Natural killer cell (primary cell): ENCODE results near the gene MTFMT. TPM values are rescaled to one million over a fixed set of nuclear protein-coding genes. Genes with fewer than 3 reads are reported as not detected.

Experiments
- ATAC-seq, 3 donors: fragments of 150-1000 bp in 2 of 3; fragments of 200-7000 bp in 1 of 3; cut with Tn5 transposase; 1 replicate in 1 of 3; 2 replicates in 2 of 3; pipeline ENCODE4 v1.10.0; 2021; ENCODE audit warnings: mild to moderate bottlenecking in 2 of 3, moderate library complexity in 2 of 3
- DNase-seq, 2 donors: peaks; one replicate each; pipeline versions ENCODE4 v3.0.0 to v3.0.0-alpha.2; 2013 to 2021; ENCODE audit warnings: mixed read lengths in 1 of 2
- H3K27ac ChIP-seq: one replicate; pipeline ENCODE4 v1.5.1; 2013; ENCODE audit warnings: mild to moderate bottlenecking, low read length
- H3K27me3 ChIP-seq: one replicate; pipeline ENCODE4 v1.6.1; 2013; ENCODE audit warnings: low read length; ENCODE audit not compliant: control insufficient read depth, insufficient read depth
- H3K36me3 ChIP-seq: one replicate; pipeline ENCODE4 v1.6.1; 2013; ENCODE audit warnings: low read length; ENCODE audit not compliant: control insufficient read depth, insufficient read depth
- H3K4me1 ChIP-seq: one replicate; pipeline ENCODE4 v1.6.1; 2013; ENCODE audit warnings: low read length; ENCODE audit not compliant: control insufficient read depth, insufficient read depth
- H3K4me3 ChIP-seq: one replicate; pipeline ENCODE4 v1.5.1; 2013; ENCODE audit warnings: low read length
- H3K9me3 ChIP-seq: one replicate; pipeline ENCODE4 v1.6.1; 2013; ENCODE audit warnings: low read length; ENCODE audit not compliant: control insufficient read depth, insufficient read depth
- H3K27ac Mint-ChIP-seq, 2 donors: one replicate each; pipeline ENCODE4 v1.8.0; 2022; ENCODE audit warnings: mild to moderate bottlenecking in 2 of 2, mixed read lengths in 2 of 2, moderate library complexity in 1 of 2
- H3K27me3 Mint-ChIP-seq, 2 donors: one replicate each; pipeline ENCODE4 v1.8.0; 2022; ENCODE audit warnings: low read depth in 2 of 2, mixed read lengths in 2 of 2
- H3K36me3 Mint-ChIP-seq: one replicate; pipeline ENCODE4 v1.8.0; 2022; ENCODE audit warnings: mixed read lengths
- H3K4me1 Mint-ChIP-seq, 2 donors: one replicate each; pipeline ENCODE4 v1.8.0; 2022; ENCODE audit warnings: mixed read lengths in 2 of 2
- H3K4me3 Mint-ChIP-seq: one replicate; pipeline ENCODE4 v1.8.0; 2022; ENCODE audit warnings: mild to moderate bottlenecking, moderate library complexity, mixed read lengths
- H3K9me3 Mint-ChIP-seq, 2 donors: one replicate each; pipeline ENCODE4 v1.8.0; 2022; ENCODE audit warnings: mixed read lengths in 2 of 2
- WGBS: methylation state at CpG from one replicate; pipeline ENCODE4 v1.1.7; 2013; ENCODE audit warnings: missing lambda C conversion rate; ENCODE audit not compliant: insufficient coverage; 5-methylcytosine and 5-hydroxymethylcytosine counted together
- intact Hi-C: fragments of 100-400 bp; cut with micrococcal nuclease; formaldehyde crosslinking; loops from one replicate; pipeline ENCODE4 v1.14.2; 2022
- total RNA-seq, 4 donors: library from RNA; stranded (reverse); fragments of 120-200 nt in 1 of 4; gene quantifications; one replicate each; pipeline versions ENCODE4 v1.2.3 to v1.2.4, GENCODE V29; 2013 to 2022
- TF ChIP-seq, protein P1 (sequence below): fragments of 200-600 bp; IDR thresholded peaks from one replicate; pipeline ENCODE4 v1.8.0; 2022; ENCODE audit warnings: antibody characterized with exemption

Gene MTFMT
- total RNA-seq, 3 donors from 2014 or later (not counting 1 experiment from before 2014, with no cell fraction given), result 9.3 to 13.6 (median 12.2) TPM

- Mint-ChIP-seq H3K4me1 (peaks cover 0 to 12% of the 10 kb centered on the region in 2 donors), H3K9me3 (no peaks in the 10 kb centered on the region), H3K4me3 (no peak overlapping the region), H3K27me3 (peaks cover 20 to 24% of the 10 kb centered on the region in 2 donors), H3K27ac (no peak overlapping the region), H3K36me3 (no peaks in the 10 kb centered on the region)
- Histone ChIP-seq H3K27ac (no peak overlapping the region), H3K4me1 (peaks cover 5% of the 10 kb centered on the region), H3K9me3 (no peaks in the 10 kb centered on the region), H3K4me3 (no peak overlapping the region), H3K27me3 (peaks cover 12% of the 10 kb centered on the region), H3K36me3 (no peaks in the 10 kb centered on the region)
- ATAC-seq (no peak), DNase-seq (no peak)
- 80% methylated on average over 1 of the region's 1 CpG for WGBS
- intact Hi-C loops, result no loop called here
- TF ChIP-seq, protein P1, sequence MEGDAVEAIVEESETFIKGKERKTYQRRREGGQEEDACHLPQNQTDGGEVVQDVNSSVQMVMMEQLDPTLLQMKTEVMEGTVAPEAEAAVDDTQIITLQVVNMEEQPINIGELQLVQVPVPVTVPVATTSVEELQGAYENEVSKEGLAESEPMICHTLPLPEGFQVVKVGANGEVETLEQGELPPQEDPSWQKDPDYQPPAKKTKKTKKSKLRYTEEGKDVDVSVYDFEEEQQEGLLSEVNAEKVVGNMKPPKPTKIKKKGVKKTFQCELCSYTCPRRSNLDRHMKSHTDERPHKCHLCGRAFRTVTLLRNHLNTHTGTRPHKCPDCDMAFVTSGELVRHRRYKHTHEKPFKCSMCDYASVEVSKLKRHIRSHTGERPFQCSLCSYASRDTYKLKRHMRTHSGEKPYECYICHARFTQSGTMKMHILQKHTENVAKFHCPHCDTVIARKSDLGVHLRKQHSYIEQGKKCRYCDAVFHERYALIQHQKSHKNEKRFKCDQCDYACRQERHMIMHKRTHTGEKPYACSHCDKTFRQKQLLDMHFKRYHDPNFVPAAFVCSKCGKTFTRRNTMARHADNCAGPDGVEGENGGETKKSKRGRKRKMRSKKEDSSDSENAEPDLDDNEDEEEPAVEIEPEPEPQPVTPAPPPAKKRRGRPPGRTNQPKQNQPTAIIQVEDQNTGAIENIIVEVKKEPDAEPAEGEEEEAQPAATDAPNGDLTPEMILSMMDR, result no peak
These were observed 39.7 kb upstream of the MTFMT start for GRCh38 chr15:65069179-65069578.

- TF ChIP-seq, protein P1, result no peak
- no peak for DNase-seq
- Histone ChIP-seq H3K4me1 (peaks cover 5% of the 10 kb centered on the region), H3K27ac (no peak overlapping the region), H3K9me3 (no peaks in the 10 kb centered on the region), H3K27me3 (peaks cover 12% of the 10 kb centered on the region), H3K4me3 (no peak overlapping the region), H3K36me3 (no peaks in the 10 kb centered on the region)
- peak overlapping the region; percentile 40 for H3K4me3 Mint-ChIP-seq
- no peak overlapping the region for H3K27ac Mint-ChIP-seq
- no peak for ATAC-seq
- intact Hi-C loops, result no loop called here
- peaks cover 0 to 12% of the 10 kb centered on the region in 2 donors for H3K4me1 Mint-ChIP-seq
- 94% methylated on average over 3 of the region's 3 CpGs for WGBS
- H3K36me3 Mint-ChIP-seq, result no peaks in the 10 kb centered on the region
- H3K9me3 Mint-ChIP-seq, result no peaks in the 10 kb centered on the region
- H3K27me3 Mint-ChIP-seq, result peaks cover 25 to 27% of the 10 kb centered on the region in 2 donors
These were observed 39.0 kb upstream of the MTFMT start for GRCh38 chr15:65068403-65068788.

DNA sequence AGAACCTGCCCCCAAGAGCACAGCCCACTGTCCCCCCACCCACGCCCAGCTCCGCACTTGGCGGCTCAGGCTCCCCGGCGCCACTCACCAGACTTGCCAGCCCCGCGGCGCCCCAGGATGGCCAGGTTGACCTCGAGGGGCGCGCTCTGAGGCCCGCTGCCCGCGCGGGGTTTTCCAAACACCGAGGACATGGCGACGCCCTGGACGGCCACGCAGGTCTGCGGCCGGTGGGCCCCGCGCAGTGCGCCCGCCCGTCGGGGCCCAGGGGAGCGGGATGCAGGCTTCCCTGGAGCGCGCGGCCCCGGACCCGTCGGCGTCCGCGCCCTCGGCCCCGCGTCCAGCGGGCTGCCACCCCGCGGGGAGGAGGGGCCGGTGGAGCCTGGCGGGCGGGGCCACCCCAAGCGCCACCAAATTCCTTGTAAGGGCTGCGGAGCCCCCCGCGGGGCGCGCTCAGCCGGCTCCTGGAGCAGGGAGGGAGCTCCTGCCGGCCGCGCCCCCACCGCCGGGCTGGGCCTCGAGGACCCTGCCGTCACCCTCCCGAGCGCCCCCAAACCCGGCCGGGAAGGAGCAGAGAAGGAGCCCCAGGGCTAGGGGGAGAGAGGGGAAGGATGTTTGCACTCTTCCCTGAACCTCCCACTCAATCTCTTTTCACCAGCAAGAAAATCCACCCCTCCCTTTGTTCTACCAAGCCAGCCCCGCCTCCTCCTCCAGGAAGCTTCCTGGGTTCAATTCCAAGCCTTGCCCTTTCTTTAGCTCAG, 38.4 kb upstream of the MTFMT start, which contains the start of gene RASL12:
Gene RASL12 (minus strand): TSS at position 347 of the 758 bp plus-strand sequence. CDS start 156 bp downstream, at position 191.
- Mint-ChIP-seq H3K4me3 (peak within 1 kb of the TSS; percentile 40), H3K27me3 (peaks cover 27 to 31% of the 10 kb centered on the region in 2 donors), H3K36me3 (no peaks in the 10 kb centered on the region), H3K27ac (no peak within 1 kb of the TSS), H3K9me3 (no peaks in the 10 kb centered on the region), H3K4me1 (peaks cover 0 to 12% of the 10 kb centered on the region in 2 donors)
- intact Hi-C loops, result no loop called here
- H3K9me3 ChIP-seq, result no peaks in the 10 kb centered on the region
- H3K4me3 ChIP-seq, result no peak within 1 kb of the TSS
- peaks cover 12% of the 10 kb centered on the region for H3K27me3 ChIP-seq
- 11% methylated on average over 64 of the region's 66 CpGs for WGBS
- peaks cover 5% of the 10 kb centered on the region for H3K4me1 ChIP-seq
- DNase-seq, result no peak
- H3K27ac ChIP-seq, result no peak within 1 kb of the TSS
- TF ChIP-seq, protein P1, result no peak
- ATAC-seq, result peak in 1 of 3 donors; percentile 32
- no peaks in the 10 kb centered on the region for H3K36me3 ChIP-seq
